GM23338 (cell line): ENCODE results near the gene NCKAP5. TPM values are rescaled to one million over a fixed set of nuclear protein-coding genes. Genes with fewer than 3 reads are reported as not detected.

ENCODE experiments used
- ATAC-seq: fragments of 200-7000 bp; cut with Tn5 transposase; 3 replicates; pipeline ENCODE4 v1.9.1; 2020
- DNase-seq: peaks from one replicate; pipeline ENCODE4 v3.0.0-alpha.2; 2015; ENCODE audit warnings: low spot score
- H2AFZ ChIP-seq: fragments of 200-600 bp; sonication (generic); 2 replicates; pipeline ENCODE4 v1.8.0; 2016; ENCODE audit warnings: antibody characterized with exemption, mild to moderate bottlenecking, moderate library complexity
- H3F3A ChIP-seq: fragments of 200-600 bp; sonication (generic); replicated peaks from 2 replicates; pipeline ENCODE4 v1.8.0; 2017; ENCODE audit warnings: antibody characterized with exemption, mixed run types, low read depth
- H3K27ac ChIP-seq: fragments of 200-600 bp; sonication (generic); 2 replicates; pipeline ENCODE4 v1.6.1; 2016; ENCODE audit warnings: low read depth
- H3K27me3 ChIP-seq: fragments of 200-600 bp; sonication (generic); 2 replicates; pipeline ENCODE4 v1.8.0; 2016; ENCODE audit warnings: mild to moderate bottlenecking, mixed run types, moderate library complexity; ENCODE audit not compliant: insufficient read depth
- H3K36me3 ChIP-seq: fragments of 200-600 bp; sonication (generic); 2 replicates; pipeline ENCODE4 v1.8.0; 2016; ENCODE audit warnings: mild to moderate bottlenecking; ENCODE audit not compliant: insufficient read depth
- H3K4me1 ChIP-seq: fragments of 200-600 bp; sonication (generic); 2 replicates; pipeline ENCODE4 v1.8.0; 2016; ENCODE audit warnings: mild to moderate bottlenecking, moderate library complexity; ENCODE audit not compliant: insufficient read depth
- H3K4me2 ChIP-seq: fragments of 200-600 bp; sonication (generic); 2 replicates; pipeline ENCODE4 v1.7.1; 2017; ENCODE audit warnings: mixed run types
- H3K4me3 ChIP-seq: fragments of 200-600 bp; sonication (generic); 2 replicates; pipeline ENCODE4 v1.6.1; 2016; ENCODE audit warnings: mixed run types
- H3K79me2 ChIP-seq: fragments of 200-600 bp; sonication (generic); replicated peaks from 2 replicates; pipeline ENCODE4 v1.8.0; 2017; ENCODE audit warnings: mild to moderate bottlenecking; ENCODE audit not compliant: insufficient read depth
- H3K9me2 ChIP-seq: fragments of 200-600 bp; sonication (generic); 2 replicates; pipeline ENCODE4 v1.8.0; 2017; ENCODE audit not compliant: insufficient read depth
- H4K20me1 ChIP-seq: fragments of 200-600 bp; sonication (generic); replicated peaks from 2 replicates; pipeline ENCODE4 v1.8.0; 2017; ENCODE audit warnings: mild to moderate bottlenecking; ENCODE audit not compliant: insufficient read depth
- H3K27ac Mint-ChIP-seq: 2 replicates; pipeline ENCODE4 v1.8.0; 2020; ENCODE audit warnings: inconsistent platforms, mild to moderate bottlenecking, moderate library complexity, mixed read lengths
- H3K27me3 Mint-ChIP-seq: 3 replicates; pipeline ENCODE4 v1.8.0; 2022; ENCODE audit warnings: low read depth, mild to moderate bottlenecking, moderate library complexity, mixed read lengths, inconsistent platforms; ENCODE audit not compliant: insufficient read depth, poor library complexity
- H3K36me3 Mint-ChIP-seq: 3 replicates; pipeline ENCODE4 v1.8.0; 2021; ENCODE audit warnings: low read depth, mild to moderate bottlenecking, inconsistent platforms, moderate library complexity, mixed read lengths
- H3K4me1 Mint-ChIP-seq: 3 replicates; pipeline ENCODE4 v1.8.0; 2020; ENCODE audit warnings: mild to moderate bottlenecking, inconsistent platforms, mixed read lengths
- H3K4me3 Mint-ChIP-seq: 3 replicates; pipeline ENCODE4 v1.8.0; 2021; ENCODE audit warnings: moderate library complexity, mild to moderate bottlenecking, inconsistent platforms, mixed read lengths
- H3K9me3 Mint-ChIP-seq: 3 replicates; pipeline ENCODE4 v1.8.0; 2020; ENCODE audit warnings: moderate library complexity, mild to moderate bottlenecking, inconsistent platforms, mixed read lengths
- CREB1 ChIP-seq: fragments of 250-450 bp; sonication (Bioruptor Pico); IDR thresholded peaks from 2 replicates; pipeline ENCODE4 v1.5.0; 2020; ENCODE audit warnings: low read depth, mild to moderate bottlenecking, moderate library complexity
- CTCF ChIP-seq, 2 experiments: fragments of 200-600 bp in 1 of 2; sonication (generic) in 1 of 2; conservative IDR thresholded peaks; 2 replicates each; pipeline versions ENCODE4 v1.5.1 to v1.6.1; 2016 to 2017; ENCODE audit warnings: antibody characterized with exemption in 2 of 2, low read depth in 2 of 2, mild to moderate bottlenecking in 2 of 2, moderate library complexity in 1 of 2
- ETS1 ChIP-seq: IDR thresholded peaks from 2 replicates; pipeline ENCODE4 v1.6.1; 2016; ENCODE audit warnings: antibody characterized with exemption
- EZH2phosphoT487 ChIP-seq: fragments of 200-600 bp; sonication (generic); IDR thresholded peaks from one replicate; pipeline ENCODE4 v1.8.1; 2018; ENCODE audit warnings: antibody characterized with exemption; ENCODE audit not compliant: unreplicated experiment
- JUNB ChIP-seq: IDR thresholded peaks from one replicate; pipeline ENCODE4 v1.6.1; 2016; ENCODE audit warnings: antibody characterized with exemption; ENCODE audit not compliant: unreplicated experiment
- NANOG ChIP-seq: IDR thresholded peaks from 2 replicates; pipeline ENCODE4 v1.6.1; 2016; ENCODE audit warnings: antibody characterized with exemption, borderline replicate concordance
- POLR2AphosphoS5 ChIP-seq: IDR thresholded peaks from 2 replicates; pipeline ENCODE4 v1.6.1; 2016; ENCODE audit warnings: antibody characterized with exemption, low read depth
- REST ChIP-seq: IDR thresholded peaks from one replicate; pipeline ENCODE4 v1.6.1; 2018; ENCODE audit warnings: antibody characterized with exemption; ENCODE audit not compliant: unreplicated experiment
- STAT1 ChIP-seq: IDR thresholded peaks from one replicate; pipeline ENCODE4 v1.6.1; 2016; ENCODE audit warnings: antibody characterized with exemption; ENCODE audit not compliant: unreplicated experiment
- ZNF114 ChIP-seq: fragments of 250-450 bp; sonication (Bioruptor Pico); IDR thresholded peaks from 2 replicates; pipeline ENCODE4 v1.5.0; 2020; ENCODE audit warnings: mild to moderate bottlenecking, moderate library complexity
- ZNF331 ChIP-seq: fragments of 250-450 bp; sonication (Bioruptor Pico); IDR thresholded peaks from 2 replicates; pipeline ENCODE4 v1.5.0; 2020; ENCODE audit warnings: low read depth, mild to moderate bottlenecking, moderate library complexity
- ZNF462 ChIP-seq: fragments of 250-450 bp; sonication (Bioruptor Pico); IDR thresholded peaks from 2 replicates; pipeline ENCODE4 v1.5.0; 2020; ENCODE audit warnings: mild to moderate bottlenecking, moderate library complexity
- polyA plus RNA-seq: library from polyadenylated mRNA; unstranded; fragments of >200 nt; fragmentation: Nextera tagmentation; extraction: Ambion mirVana; gene quantifications from 2 replicates; pipeline ENCODE4 v1.2.1, GENCODE V29; 2016
- total RNA-seq: library from RNA; depleted of rRNA; stranded (reverse); fragments of >200 nt; shearing (Covaris generic); gene quantifications from 2 replicates; pipeline ENCODE4 v1.2.3, GENCODE V29; 2014

NCKAP5 gene
- total and polyA plus RNA-seq, 2 experiments from 2014 or later = 0.34 to 0.73 TPM

- TF ChIP-seq ZNF114 (CRISPR knock-in tag) = no peak
- TF ChIP-seq ETS1 = no peak
- TF ChIP-seq ZNF331 (CRISPR knock-in tag) = no peak
Observed at GRCh38 chr2:133273031-133273430, 295.2 kb downstream of the NCKAP5 start (continued).

- no peak overlapping the region for H3K4me2 ChIP-seq
- no peaks in the 10 kb centered on the region for H3K36me3 Mint-ChIP-seq
- H3K27ac Mint-ChIP-seq = no peak overlapping the region
- H3K9me2 ChIP-seq = no peaks in the 10 kb centered on the region
- H3K79me2 ChIP-seq = no peaks in the 10 kb centered on the region
- H3K4me3 Mint-ChIP-seq = no peak overlapping the region
- H3K4me3 ChIP-seq = no peak overlapping the region
- no peaks in the 10 kb centered on the region for H3F3A ChIP-seq
- ATAC-seq = no peak
- H3K27me3 ChIP-seq = peaks cover 13% of the 10 kb centered on the region
- H2AFZ ChIP-seq = no peak overlapping the region
- peaks cover 6% of the 10 kb centered on the region for H3K27me3 Mint-ChIP-seq
- no peaks in the 10 kb centered on the region for H3K36me3 ChIP-seq
- no peak overlapping the region for H3K27ac ChIP-seq
- H3K9me3 Mint-ChIP-seq = no peaks in the 10 kb centered on the region
- H3K4me1 Mint-ChIP-seq = peaks cover 7% of the 10 kb centered on the region
- no peaks in the 10 kb centered on the region; the same call in 1 of the 2 replicates for H3K4me1 ChIP-seq
- no peaks in the 10 kb centered on the region for H4K20me1 ChIP-seq
- no peak for DNase-seq
- TF ChIP-seq JUNB (no peak), STAT1 (no peak), ZNF462 (no peak), NANOG (no peak), CTCF (conservative IDR thresholded peaks at IDR 0.05; ENCODE audit: low read depth in 2 of 2) (no peak), CREB1 (CRISPR knock-in tag) (no peak), REST (no peak), EZH2phosphoT487 (no peak), POLR2AphosphoS5 (no peak), ETS1 (no peak), ZNF114 (CRISPR knock-in tag) (no peak)
Observed at GRCh38 chr2:133271105-133271504, 297.2 kb downstream of the NCKAP5 start.
